Kidney (tissue), 14 donors: ENCODE data around the gene BTNL9. TPM values are rescaled to one million over a fixed set of nuclear protein-coding genes. Genes with fewer than 3 reads are reported as not detected.
"Not testable (repeated sequence)": the region's sequence is repeated elsewhere in the genome, so short reads cannot be mapped to it uniquely, and the experiment has no call there.

Experiments
- DNase-seq, 5 donors: peaks; one replicate each; pipeline ENCODE4 v3.0.0-alpha.2; 2013 to 2020
- FAIRE-seq: peaks from 2 replicates; lab custom pipeline; 2012; peaks lifted over from hg19 to GRCh38; lab: Jason Lieb, UNC
- H3K27ac ChIP-seq, 2 donors: one replicate each; pipeline ENCODE4 v1.7.0; 2013; ENCODE audit warnings: low read depth in 2 of 2, low read length in 2 of 2, inconsistent platforms in 1 of 2
- H3K27me3 ChIP-seq: one replicate; pipeline ENCODE4 v1.7.1; 2013; ENCODE audit warnings: low read length, inconsistent platforms; ENCODE audit not compliant: control insufficient read depth, insufficient read depth
- H3K36me3 ChIP-seq, 3 donors: one replicate each; pipeline versions ENCODE4 v1.7.0 to v1.7.1; 2013; ENCODE audit warnings: low read length in 3 of 3, control low read depth in 1 of 3, inconsistent platforms in 1 of 3; ENCODE audit not compliant: insufficient read depth in 3 of 3, control insufficient read depth in 2 of 3
- H3K4me1 ChIP-seq, 3 donors: one replicate each; pipeline versions ENCODE4 v1.7.0 to v1.7.1; 2013; ENCODE audit warnings: low read length in 3 of 3, inconsistent platforms in 1 of 3, low read depth in 1 of 3; ENCODE audit not compliant: control insufficient read depth in 2 of 3, insufficient read depth in 2 of 3
- H3K4me3 ChIP-seq, 3 donors: one replicate each; pipeline versions ENCODE4 v1.7.0 to v1.8.1; 2013; ENCODE audit warnings: low read length in 3 of 3, control low read depth in 1 of 3, inconsistent platforms in 1 of 3
- H3K9ac ChIP-seq, 3 donors: one replicate each; pipeline versions ENCODE4 v1.7.0 to v1.7.1; 2013; ENCODE audit warnings: low read length in 3 of 3, control low read depth in 1 of 3, inconsistent platforms in 1 of 3
- H3K9me3 ChIP-seq, 3 donors: one replicate each; pipeline versions ENCODE4 v1.7.0 to v1.7.1; 2013; ENCODE audit warnings: low read length in 3 of 3, control low read depth in 1 of 3, inconsistent platforms in 1 of 3; ENCODE audit not compliant: control insufficient read depth in 2 of 3, insufficient read depth in 1 of 3
- intact Hi-C: fragments of 100-400 bp; cut with DNase I; formaldehyde crosslinking; loops from one replicate; pipeline ENCODE4 v1.11.1; 2022
- polyA plus RNA-seq: library from polyadenylated mRNA; stranded (reverse); fragments of 350-450 nt; fragmentation: Illumina TruSeq; extraction: RNeasy Lipid Tissue Mini Kit (QIAGEN cat#74804); gene quantifications from one replicate; pipeline ENCODE4 v1.2.3, GENCODE V29; 2014; ENCODE audit warnings: low read depth, low replicate concordance; ENCODE audit not compliant: insufficient read depth
- total RNA-seq: library from RNA; stranded (reverse); fragmentation: NEBNext Ultra II Directional; extraction: Animal tissue kit (Norgen Biotek cat#: 25700); gene quantifications from one replicate; pipeline ENCODE4 v1.2.1, GENCODE V29; 2021
- TF ChIP-seq, protein P1 (sequence below): IDR thresholded peaks from 3 replicates; pipeline ENCODE4 v1.5.1; 2012; ENCODE audit warnings: mild to moderate bottlenecking, moderate library complexity, borderline replicate concordance; ENCODE audit not compliant: insufficient read depth; ENCODE audit errors: extremely low read depth
- donor health status: control.
- donor health status: control.
- donor health status: control.
- donor health status: control.
- donor health status: control.
- donor health status: DM: yes; HTN: yes; CAD: no.
- donor health status: Normal renal cell carcinoma (clear cell type).

BTNL9 gene
- total and polyA plus RNA-seq, 2 donors from 2014 or later, result 8.6 to 11.9 TPM

DNA sequence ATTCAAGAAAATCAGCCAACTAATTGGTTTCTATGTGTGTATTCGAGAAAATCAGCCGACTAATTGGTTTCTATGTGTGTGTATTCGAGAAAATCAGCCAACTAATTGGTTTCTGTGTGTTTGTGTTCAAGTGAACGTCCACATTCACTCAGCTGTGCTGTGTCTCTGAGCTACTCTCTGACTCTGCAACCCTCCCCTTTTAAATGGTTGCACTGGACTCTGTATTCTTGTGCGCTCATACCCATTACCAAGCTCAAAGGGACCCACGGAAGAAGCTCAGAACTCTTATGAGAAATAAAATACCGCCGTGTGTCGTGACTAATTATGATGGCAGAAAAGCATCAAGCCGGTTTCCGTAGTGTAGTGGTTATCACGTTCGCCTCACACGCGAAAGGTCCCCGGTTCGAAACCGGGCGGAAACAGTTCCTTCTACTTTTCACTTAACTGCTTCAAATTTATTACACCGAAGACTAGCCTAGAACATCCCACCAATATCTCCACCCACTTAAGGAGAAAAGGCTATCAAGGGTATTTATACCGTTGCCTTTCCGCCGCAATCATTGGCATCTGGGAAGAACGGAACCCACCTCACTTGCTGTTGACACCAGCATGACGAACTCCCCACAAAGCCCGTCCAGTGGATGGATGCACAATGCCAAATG lies 56.8 kb downstream of the BTNL9 start:
- H3K9ac ChIP-seq, DNase-seq, H3K9me3 ChIP-seq, intact Hi-C loops, H3K27ac ChIP-seq, H3K4me3 ChIP-seq, FAIRE-seq, H3K36me3 ChIP-seq, H3K4me1 ChIP-seq: not testable (repeated sequence)
- H3K27me3 ChIP-seq, result peaks cover 16% of the 10 kb centered on the region

DNA sequence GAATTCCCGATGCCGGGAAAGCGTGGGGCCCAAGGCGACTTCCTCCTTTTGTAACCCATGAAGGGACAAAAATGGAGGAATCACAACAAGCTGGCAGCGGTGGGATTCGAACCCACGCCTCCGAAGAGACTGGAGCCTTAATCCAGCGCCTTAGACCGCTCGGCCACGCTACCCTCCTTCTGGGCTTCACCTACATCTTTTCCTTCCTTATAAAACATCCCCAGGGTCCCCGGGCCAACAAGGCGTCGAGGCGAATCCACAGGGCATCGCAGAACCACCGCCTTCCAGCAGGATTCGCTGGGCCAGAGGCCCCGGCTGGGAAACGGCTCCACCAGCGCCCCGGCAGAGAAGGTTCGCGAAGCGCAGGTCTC lies 57.3 kb downstream of the BTNL9 start:
- intact Hi-C loops, FAIRE-seq, DNase-seq, H3K36me3 ChIP-seq, H3K4me3 ChIP-seq, H3K9me3 ChIP-seq, H3K27ac ChIP-seq, H3K9ac ChIP-seq, H3K4me1 ChIP-seq: not testable (repeated sequence)
- H3K27me3 ChIP-seq, result peaks cover 16% of the 10 kb centered on the region

DNA sequence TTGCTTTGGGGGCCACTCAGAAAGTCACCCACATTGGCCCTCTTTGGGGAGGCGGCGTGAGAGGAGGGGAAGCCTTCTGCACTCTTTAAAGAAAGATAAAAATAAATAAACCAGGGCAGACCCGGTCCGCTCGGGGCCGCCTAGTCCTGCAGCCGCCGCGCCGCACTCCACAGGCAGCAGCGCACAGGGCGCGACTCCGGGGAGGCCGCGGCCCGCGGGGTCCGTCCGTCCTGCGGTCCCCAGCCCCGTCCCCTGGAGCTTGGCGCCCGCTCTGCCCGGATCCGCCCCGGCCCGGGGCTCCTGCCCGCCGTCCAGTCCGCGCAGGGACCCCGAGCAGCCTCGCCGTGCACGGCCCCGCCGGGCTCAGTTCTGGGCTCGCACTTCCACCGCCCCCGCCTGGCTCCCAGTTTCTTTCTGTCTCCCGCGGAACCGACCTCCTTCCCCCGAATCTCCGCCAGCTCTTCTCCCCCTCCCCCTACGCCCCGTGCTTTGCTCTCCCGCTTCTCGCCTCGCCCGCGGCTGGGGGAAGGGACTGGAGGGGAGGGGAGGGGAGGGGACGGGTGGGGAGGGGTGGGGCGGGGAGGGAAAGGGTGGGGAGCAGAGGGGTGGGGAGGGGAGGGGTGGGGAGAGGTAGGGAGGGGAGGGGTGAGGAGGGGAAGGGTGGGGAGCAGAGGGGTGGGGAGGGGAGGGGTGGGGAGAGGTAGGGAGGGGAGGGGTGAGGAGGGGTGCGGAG lies 57.9 kb downstream of the BTNL9 start:
- H3K4me3 ChIP-seq, H3K4me1 ChIP-seq, H3K9me3 ChIP-seq, intact Hi-C loops, FAIRE-seq, H3K9ac ChIP-seq, H3K36me3 ChIP-seq, DNase-seq, H3K27ac ChIP-seq: not testable (repeated sequence)
- peaks cover 16% of the 10 kb centered on the region for H3K27me3 ChIP-seq

GRCh38 chr5:181098762-181099601 lies 58.9 kb downstream of the BTNL9 start:
- intact Hi-C loops, result no loop called here
- no peak for FAIRE-seq

More at GRCh38 chr5:181098762-181099601, 58.9 kb downstream of the BTNL9 start:
- peaks cover 0 to 3% (median 0%) of the 10 kb centered on the region in 3 donors for H3K4me1 ChIP-seq
- H3K9ac ChIP-seq, result no peak overlapping the region
- H3K27ac ChIP-seq, result no peak overlapping the region
- H3K4me3 ChIP-seq, result no peak overlapping the region
- H3K36me3 ChIP-seq, result no peaks in the 10 kb centered on the region
- TF ChIP-seq, protein P1, sequence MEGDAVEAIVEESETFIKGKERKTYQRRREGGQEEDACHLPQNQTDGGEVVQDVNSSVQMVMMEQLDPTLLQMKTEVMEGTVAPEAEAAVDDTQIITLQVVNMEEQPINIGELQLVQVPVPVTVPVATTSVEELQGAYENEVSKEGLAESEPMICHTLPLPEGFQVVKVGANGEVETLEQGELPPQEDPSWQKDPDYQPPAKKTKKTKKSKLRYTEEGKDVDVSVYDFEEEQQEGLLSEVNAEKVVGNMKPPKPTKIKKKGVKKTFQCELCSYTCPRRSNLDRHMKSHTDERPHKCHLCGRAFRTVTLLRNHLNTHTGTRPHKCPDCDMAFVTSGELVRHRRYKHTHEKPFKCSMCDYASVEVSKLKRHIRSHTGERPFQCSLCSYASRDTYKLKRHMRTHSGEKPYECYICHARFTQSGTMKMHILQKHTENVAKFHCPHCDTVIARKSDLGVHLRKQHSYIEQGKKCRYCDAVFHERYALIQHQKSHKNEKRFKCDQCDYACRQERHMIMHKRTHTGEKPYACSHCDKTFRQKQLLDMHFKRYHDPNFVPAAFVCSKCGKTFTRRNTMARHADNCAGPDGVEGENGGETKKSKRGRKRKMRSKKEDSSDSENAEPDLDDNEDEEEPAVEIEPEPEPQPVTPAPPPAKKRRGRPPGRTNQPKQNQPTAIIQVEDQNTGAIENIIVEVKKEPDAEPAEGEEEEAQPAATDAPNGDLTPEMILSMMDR, result no peak
- DNase-seq, result no peak
- no peaks in the 10 kb centered on the region for H3K9me3 ChIP-seq
- peaks cover 16% of the 10 kb centered on the region for H3K27me3 ChIP-seq
